Neuronal stem cell (in vitro differentiated cells): Measurements from ENCODE around the gene PRKD1.

Source experiments
- DNase-seq: peaks from one replicate; pipeline ENCODE4 v3.0.0-alpha.2; 2013; ENCODE audit warnings: low spot score
- H2AFZ ChIP-seq: one replicate; pipeline ENCODE4 v1.6.1; 2013; ENCODE audit warnings: mild to moderate bottlenecking, low read length, inconsistent platforms
- H2AK5ac ChIP-seq: 2 replicates; pipeline ENCODE4 v1.6.1; 2013; ENCODE audit warnings: low read depth, mild to moderate bottlenecking, inconsistent platforms, low read length, moderate library complexity, mixed read lengths
- H2BK120ac ChIP-seq: 2 replicates; pipeline ENCODE4 v1.6.1; 2013; ENCODE audit warnings: low read depth, mild to moderate bottlenecking, inconsistent platforms, low read length, moderate library complexity, mixed read lengths
- H2BK12ac ChIP-seq: one replicate; pipeline ENCODE4 v1.6.1; 2013; ENCODE audit warnings: low read length, inconsistent platforms
- H2BK15ac ChIP-seq: 2 replicates; pipeline ENCODE4 v1.6.1; 2013; ENCODE audit warnings: mild to moderate bottlenecking, low read length, inconsistent platforms, mixed read lengths
- H2BK5ac ChIP-seq: one replicate; pipeline ENCODE4 v1.6.1; 2013; ENCODE audit warnings: inconsistent platforms, mild to moderate bottlenecking, low read length, moderate library complexity
- H3K14ac ChIP-seq: one replicate; pipeline ENCODE4 v1.6.1; 2013; ENCODE audit warnings: low read length, inconsistent platforms
- H3K18ac ChIP-seq: 2 replicates; pipeline ENCODE4 v1.6.1; 2013; ENCODE audit warnings: low read length, inconsistent platforms
- H3K23ac ChIP-seq: 2 replicates; pipeline ENCODE4 v1.6.1; 2013; ENCODE audit warnings: low read depth, mild to moderate bottlenecking, mixed read lengths, low read length, inconsistent platforms; ENCODE audit not compliant: poor library complexity
- H3K27ac ChIP-seq: replicated peaks from 3 replicates; pipeline ENCODE4 v1.5.1; 2013; ENCODE audit warnings: low read length, inconsistent platforms
- H3K27me3 ChIP-seq, 3 experiments: 2 replicates each; pipeline ENCODE4 v1.6.1; 2013; ENCODE audit warnings: low read length in 3 of 3, mild to moderate bottlenecking in 2 of 3, inconsistent platforms in 1 of 3, low read depth in 1 of 3, mixed read lengths in 1 of 3, moderate library complexity in 1 of 3; ENCODE audit not compliant: control insufficient read depth in 3 of 3, insufficient read depth in 3 of 3
- H3K36me3 ChIP-seq, 2 donors: replicated peaks in 1 of 2; 2 replicates each; pipeline ENCODE4 v1.6.1; 2013; ENCODE audit warnings: low read length in 2 of 2; ENCODE audit not compliant: control insufficient read depth in 2 of 2, insufficient read depth in 2 of 2
- H3K4ac ChIP-seq: 2 replicates; pipeline ENCODE4 v1.6.1; 2013; ENCODE audit warnings: inconsistent platforms, mild to moderate bottlenecking, low read length, moderate library complexity
- H3K4me1 ChIP-seq, 2 donors: 1 replicate in 1 of 2; 2 replicates in 1 of 2; pipeline ENCODE4 v1.6.1; 2013; ENCODE audit warnings: low read length in 2 of 2, low read depth in 1 of 2; ENCODE audit not compliant: control insufficient read depth in 2 of 2, insufficient read depth in 1 of 2
- H3K4me2 ChIP-seq: one replicate; pipeline ENCODE4 v1.6.1; 2013; ENCODE audit warnings: mild to moderate bottlenecking, low read length, inconsistent platforms; ENCODE audit not compliant: insufficient read depth, poor library complexity, severe bottlenecking
- H3K4me3 ChIP-seq, 2 donors: 2 replicates each; pipeline ENCODE4 v1.5.1; 2013; ENCODE audit warnings: low read length in 2 of 2, mild to moderate bottlenecking in 2 of 2, inconsistent platforms in 1 of 2, moderate library complexity in 1 of 2
- H3K79me1 ChIP-seq: one replicate; pipeline ENCODE4 v1.6.1; 2013; ENCODE audit warnings: low read depth, mild to moderate bottlenecking, inconsistent platforms, low read length, moderate library complexity
- H3K9ac ChIP-seq: one replicate; pipeline ENCODE4 v1.6.1; 2013; ENCODE audit warnings: mild to moderate bottlenecking, low read depth, low read length, inconsistent platforms; ENCODE audit not compliant: poor library complexity
- H3K9me3 ChIP-seq, 2 donors: replicated peaks in 1 of 2; 2 replicates each; pipeline versions ENCODE3 to v1.6.1; 2013; ENCODE audit warnings: low read length in 2 of 2, mild to moderate bottlenecking in 2 of 2, inconsistent platforms in 1 of 2, low read depth in 1 of 2, mixed read lengths in 1 of 2, moderate library complexity in 1 of 2; ENCODE audit not compliant: control insufficient read depth in 2 of 2, insufficient read depth in 1 of 2
- H4K8ac ChIP-seq: one replicate; pipeline ENCODE4 v1.6.1; 2013; ENCODE audit warnings: low read depth, mild to moderate bottlenecking, inconsistent platforms, low read length, moderate library complexity
- H4K91ac ChIP-seq: one replicate; pipeline ENCODE4 v1.6.1; 2013; ENCODE audit warnings: low read length, low read depth, mild to moderate bottlenecking, inconsistent platforms; ENCODE audit not compliant: poor library complexity
- whole genome bisulfite sequencing, 2 donors: extraction: QIAGEN DNeasy Blood & Tissue Kit; methylation state at CpG; one replicate each; pipeline ENCODE4 v1.1.7; 2013; ENCODE audit warnings: missing lambda C conversion rate in 2 of 2, mixed read lengths in 1 of 2; ENCODE audit not compliant: insufficient read length in 2 of 2, insufficient replicate concordance in 1 of 2; ENCODE audit errors: extremely low coverage in 2 of 2; 5-methylcytosine and 5-hydroxymethylcytosine counted together

PRKD1 gene

GRCh38 chr14:29738950-29739349, 188.7 kb downstream of the PRKD1 start:
- Histone ChIP-seq H3K36me3 (no peaks in the 10 kb centered on the region), H3K4ac (no peak overlapping the region), H2BK120ac (no peak overlapping the region), H2BK12ac (no peak overlapping the region), H4K91ac (no peak overlapping the region), H3K27ac (no peak overlapping the region), H2BK15ac (no peak overlapping the region), H3K4me3 (no peak overlapping the region), H3K4me1 (peaks cover 0 to 4% of the 10 kb centered on the region in 2 donors), H3K4me2 (no peak overlapping the region), H3K9ac (no peak overlapping the region), H3K14ac (no peak overlapping the region), H2AK5ac (no peak overlapping the region), H3K79me1 (no peaks in the 10 kb centered on the region), H3K9me3 (no peaks in the 10 kb centered on the region), H4K8ac (no peak overlapping the region), H3K18ac (no peak overlapping the region), H3K23ac (no peak overlapping the region), H3K27me3 (no peaks in the 10 kb centered on the region), H2AFZ (no peak overlapping the region), H2BK5ac (no peak overlapping the region)
- no peak for DNase-seq
- WGBS, 2 donors = no CpG with 5 or more reads among the region's 1 CpG

GRCh38 chr14:29738056-29738455, 189.6 kb downstream of the PRKD1 start:
- DNase-seq = no peak
- no peak overlapping the region for H3K4me2 ChIP-seq
- no peaks in the 10 kb centered on the region for H3K36me3 ChIP-seq
- no peak overlapping the region for H3K27ac ChIP-seq
- no peaks in the 10 kb centered on the region for H3K79me1 ChIP-seq
- no peak overlapping the region for H3K23ac ChIP-seq
- H4K91ac ChIP-seq = no peak overlapping the region
- H3K27me3 ChIP-seq = no peaks in the 10 kb centered on the region
- peaks cover 0 to 4% of the 10 kb centered on the region in 2 donors for H3K4me1 ChIP-seq
- H2BK12ac ChIP-seq = no peak overlapping the region
- H3K9ac ChIP-seq = no peak overlapping the region
- no peak overlapping the region for H2BK5ac ChIP-seq
- no peak overlapping the region for H3K4ac ChIP-seq
- no peak overlapping the region for H4K8ac ChIP-seq
- H2AK5ac ChIP-seq = no peak overlapping the region
- no peak overlapping the region for H3K14ac ChIP-seq
- no CpG with 5 or more reads among the region's 1 CpG for WGBS, 2 donors
- H3K9me3 ChIP-seq = no peaks in the 10 kb centered on the region
- no peak overlapping the region for H2BK15ac ChIP-seq
- no peak overlapping the region for H3K4me3 ChIP-seq
- H2AFZ ChIP-seq = no peak overlapping the region
- no peak overlapping the region for H3K18ac ChIP-seq
- no peak overlapping the region for H2BK120ac ChIP-seq

- Histone ChIP-seq H2AFZ (no peak overlapping the region), H2BK15ac (no peak overlapping the region), H2AK5ac (no peak overlapping the region), H3K4me2 (no peak overlapping the region), H3K18ac (no peak overlapping the region), H3K9me3 (no peaks in the 10 kb centered on the region), H2BK5ac (no peak overlapping the region), H3K27me3 (no peaks in the 10 kb centered on the region), H3K4me3 (no peak overlapping the region), H3K79me1 (no peaks in the 10 kb centered on the region), H3K23ac (no peak overlapping the region), H2BK120ac (no peak overlapping the region), H4K8ac (no peak overlapping the region), H3K27ac (no peak overlapping the region), H4K91ac (no peak overlapping the region), H3K4ac (no peak overlapping the region), H3K4me1 (peaks cover 0 to 2% of the 10 kb centered on the region in 2 donors), H3K36me3 (no peaks in the 10 kb centered on the region), H2BK12ac (no peak overlapping the region), H3K14ac (no peak overlapping the region), H3K9ac (no peak overlapping the region)
- whole genome bisulfite sequencing, 2 donors = no CpG with 5 or more reads among the region's 4 CpGs
- DNase-seq = no peak
These were observed 192.2 kb downstream of the PRKD1 start for GRCh38 chr14:29735459-29735858.

GRCh38 chr14:29734732-29735131, 192.9 kb downstream of the PRKD1 start:
- Histone ChIP-seq H3K27me3 (no peaks in the 10 kb centered on the region), H4K91ac (no peak overlapping the region), H3K9me3 (no peaks in the 10 kb centered on the region), H3K4ac (no peak overlapping the region), H2AK5ac (no peak overlapping the region), H3K27ac (no peak overlapping the region), H3K79me1 (no peaks in the 10 kb centered on the region), H3K36me3 (no peaks in the 10 kb centered on the region), H3K14ac (no peak overlapping the region), H3K4me1 (peaks cover 0 to 2% of the 10 kb centered on the region in 2 donors), H2AFZ (no peak overlapping the region), H3K4me2 (no peak overlapping the region), H3K18ac (no peak overlapping the region), H2BK12ac (no peak overlapping the region), H2BK120ac (no peak overlapping the region), H3K9ac (no peak overlapping the region), H2BK5ac (no peak overlapping the region), H3K23ac (no peak overlapping the region), H2BK15ac (no peak overlapping the region), H4K8ac (no peak overlapping the region), H3K4me3 (no peak overlapping the region)
- no peak for DNase-seq
- no CpG with 5 or more reads among the region's 1 CpG for WGBS, 2 donors
